ENCODE measurements around the gene TBX21.

TBX21 gene

GRCh38 chr17:47713980-47714700 lies 18.9 kb upstream of the TBX21 start:
- peak; percentile 72 for DNase-seq

DNA sequence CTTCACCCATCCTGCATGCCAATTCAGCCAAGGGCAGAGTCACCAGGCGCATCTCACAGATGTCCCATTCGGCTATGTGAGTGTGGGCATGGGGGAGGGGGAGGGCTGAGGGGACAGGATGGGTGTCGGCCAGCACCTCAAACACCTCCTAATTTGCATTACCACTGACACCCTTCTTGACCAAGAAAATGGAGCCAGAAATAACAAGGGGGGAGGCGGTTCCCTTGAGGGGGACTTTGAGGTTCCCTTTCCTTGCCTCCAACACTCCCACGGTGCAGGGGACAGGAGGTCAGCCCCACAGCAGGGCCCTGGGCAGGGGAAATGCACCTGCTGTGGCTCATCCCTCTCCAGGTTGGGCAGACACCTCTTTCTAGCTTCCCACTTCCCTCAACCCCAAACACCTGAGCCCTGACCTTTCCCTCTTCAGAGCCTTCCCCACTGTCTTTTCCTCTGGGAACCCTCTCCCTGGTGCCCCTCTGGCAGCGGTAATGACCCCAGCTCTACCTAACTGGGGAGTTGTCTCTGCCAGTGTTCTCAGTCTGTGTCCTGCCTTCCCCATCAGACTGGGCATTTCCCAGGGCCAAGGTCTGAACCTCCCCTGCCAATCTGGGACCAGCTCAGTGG lies 18.2 kb upstream of the TBX21 start:
- DNase-seq, result peak; percentile 20

DNA sequence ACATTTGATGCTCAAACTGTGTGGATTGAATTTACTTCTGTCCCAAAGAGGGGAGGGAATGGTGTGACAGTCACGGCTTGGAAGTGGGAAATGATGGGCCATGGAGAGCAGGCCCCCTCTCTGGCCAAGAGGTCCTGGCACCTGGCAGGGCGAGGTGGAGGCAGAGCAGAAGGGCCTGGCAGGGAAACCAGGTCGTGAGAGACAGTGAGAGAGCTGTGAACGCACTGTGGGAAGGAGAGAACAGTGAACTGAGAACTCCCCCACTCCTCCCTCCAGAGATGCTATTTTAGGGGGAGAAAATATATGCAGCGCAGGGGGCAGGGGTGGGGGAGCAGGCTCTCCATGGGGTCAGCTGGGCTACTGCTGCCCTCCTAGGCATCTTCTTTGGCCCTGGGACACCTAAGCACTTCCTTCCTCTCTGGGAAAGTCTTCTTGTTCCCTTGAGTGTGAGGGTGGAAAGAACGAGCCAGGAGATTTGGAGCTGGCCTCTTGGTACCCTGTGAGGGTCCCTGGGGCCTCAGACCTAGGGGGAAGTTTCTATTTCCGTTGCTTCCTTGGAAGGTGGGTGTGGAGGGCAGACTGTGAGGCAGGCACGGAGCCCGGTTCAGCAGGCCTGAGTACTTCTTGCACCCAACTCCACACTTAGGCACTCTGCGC lies 17.2 kb upstream of the TBX21 start:
- no peak for DNase-seq

GRCh38 chr17:47716375-47716774 lies 16.7 kb upstream of the TBX21 start:
- DNase-seq, result no peak

DNA sequence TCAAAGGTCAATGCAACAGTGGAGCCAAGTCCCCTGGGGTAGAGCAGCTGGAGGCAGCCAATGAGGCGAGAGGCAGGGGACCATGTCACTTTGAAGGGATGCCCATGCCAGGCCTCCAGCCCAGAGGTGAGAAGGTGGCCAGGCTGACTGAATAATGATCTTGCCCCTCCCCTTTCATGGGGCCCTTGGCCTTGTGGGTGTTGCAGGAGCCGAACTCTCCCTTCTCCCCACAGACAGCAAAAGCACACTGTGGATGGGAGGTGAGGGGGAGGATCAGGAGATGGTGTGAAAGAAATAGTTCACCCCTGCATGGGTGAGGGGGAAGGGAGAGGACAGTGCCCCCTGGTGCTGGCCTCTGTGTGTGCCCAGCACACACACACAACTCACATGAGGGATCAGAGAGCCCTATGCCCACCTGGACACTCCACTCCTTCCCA lies 15.8 kb upstream of the TBX21 start:
- peak; percentile 30 for DNase-seq

DNA sequence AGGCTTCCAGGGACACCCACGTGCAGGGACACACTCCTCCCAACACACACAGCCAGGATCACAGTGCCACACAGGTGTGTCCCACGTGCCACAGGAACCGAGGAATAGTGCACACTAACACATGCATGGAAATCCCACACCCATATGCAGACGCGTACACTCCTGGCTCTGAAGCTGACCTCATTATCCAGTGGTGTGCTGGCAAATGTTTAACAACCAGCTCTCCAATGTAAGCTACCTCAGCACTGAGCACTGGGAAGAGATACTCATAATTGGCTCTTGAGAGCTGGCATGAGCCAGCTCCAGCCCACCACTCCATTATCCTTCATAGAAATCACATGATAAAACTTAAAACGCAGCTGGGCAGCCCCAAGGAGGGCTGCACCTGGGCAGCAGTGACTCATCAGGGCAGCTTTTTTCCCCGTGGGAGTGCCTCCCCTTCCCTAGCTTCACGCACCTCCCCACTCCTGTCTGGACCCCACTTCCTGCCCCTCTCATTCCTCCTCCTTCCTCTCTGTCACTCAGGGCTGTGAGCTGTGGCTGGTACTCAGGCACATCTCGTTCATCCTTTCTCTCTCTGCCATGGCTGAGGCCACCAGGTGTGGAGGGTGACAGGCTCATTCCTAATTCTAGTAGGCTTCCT lies 14.9 kb upstream of the TBX21 start:
- DNase-seq, result peak; percentile 39

DNA sequence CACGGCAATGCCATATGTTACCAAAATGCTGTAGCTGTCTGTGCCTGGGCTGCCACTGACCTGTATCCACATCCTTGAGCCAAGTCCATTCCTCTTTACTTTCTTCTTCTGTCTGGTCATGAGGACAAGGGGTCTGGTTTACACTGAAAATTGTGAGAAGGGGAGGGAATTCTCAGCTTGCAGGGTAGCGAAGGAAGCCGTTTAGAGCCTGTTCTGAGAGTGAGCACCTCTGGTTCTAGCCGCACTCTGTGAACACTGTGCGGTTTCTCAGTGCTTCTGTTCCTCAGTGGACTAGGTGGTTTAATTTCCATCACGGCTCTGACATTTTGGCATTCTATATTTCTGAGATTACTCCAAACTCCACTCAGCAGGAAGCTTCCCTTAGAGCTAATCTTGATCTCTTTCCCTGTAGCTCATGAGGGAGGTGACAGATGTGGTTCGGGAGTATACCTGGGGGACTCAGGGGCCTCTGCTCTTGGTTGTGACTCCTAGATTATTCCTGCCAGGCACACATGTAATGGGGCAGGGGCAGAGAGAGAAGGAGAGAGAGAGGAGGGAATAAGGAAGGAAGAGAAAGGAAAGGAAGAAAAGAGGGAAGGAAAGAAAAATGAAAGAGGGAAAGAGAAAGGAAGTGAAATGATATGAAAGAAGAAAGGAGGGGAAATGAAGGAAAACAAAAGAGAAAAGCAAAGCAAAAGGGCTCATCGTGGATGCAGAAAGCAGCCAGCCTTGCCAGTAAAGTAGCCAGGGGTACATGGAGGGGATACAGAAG lies 14.2 kb upstream of the TBX21 start:
- no peak for DNase-seq

- DNase-seq, result peak; percentile 57
These were observed 13.5 kb upstream of the TBX21 start for GRCh38 chr17:47719411-47720152.

GRCh38 chr17:47720196-47720595 lies 12.8 kb upstream of the TBX21 start:
- DNase-seq, result no peak

GRCh38 chr17:47720754-47721533 lies 12.1 kb upstream of the TBX21 start:
- peak; percentile 47 for DNase-seq

GRCh38 chr17:47721725-47722124 lies 11.3 kb upstream of the TBX21 start:
- no peak for DNase-seq

GRCh38 chr17:47724705-47725104 lies 8.3 kb upstream of the TBX21 start:
- no peak for DNase-seq

DNA sequence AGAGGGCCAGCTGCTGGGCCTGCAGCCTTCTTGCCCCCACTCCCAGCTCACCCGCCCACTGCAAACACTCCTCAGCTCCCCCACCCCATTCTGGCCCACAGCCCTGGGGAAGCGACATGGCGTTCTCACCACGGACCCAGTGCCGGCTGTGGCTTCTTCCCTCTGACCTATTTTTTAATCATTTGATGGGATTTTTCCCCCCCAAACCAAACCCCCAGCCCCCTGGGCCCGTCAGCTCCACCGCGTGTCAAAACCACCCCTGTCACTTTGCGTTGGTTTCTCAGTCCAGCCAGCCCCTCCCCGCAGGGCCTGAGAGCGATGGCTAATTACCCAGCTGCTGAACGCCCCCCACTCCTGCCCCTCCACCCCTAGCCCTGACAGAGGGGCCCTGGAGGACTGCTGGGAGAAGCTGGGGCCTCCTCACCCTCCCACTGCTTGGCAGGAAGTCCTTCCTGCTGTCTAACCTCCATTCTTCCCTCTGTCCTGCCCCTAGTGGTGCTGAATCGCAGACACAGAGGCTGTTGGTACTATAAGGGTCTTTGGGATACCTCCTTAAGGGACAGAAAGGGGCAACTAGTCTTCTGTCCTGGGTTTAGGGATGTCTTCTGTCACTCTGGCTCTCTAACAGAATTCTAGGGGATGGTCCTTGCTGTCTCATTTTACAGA lies 7.5 kb upstream of the TBX21 start:
- DNase-seq, result no peak

GRCh38 chr17:47726796-47727703 lies 6.0 kb upstream of the TBX21 start:
- DNase-seq, result no peak

GRCh38 chr17:47727704-47728036 lies 5.4 kb upstream of the TBX21 start:
- DNase-seq, result no peak

- DNase-seq, result no peak
These were observed 4.7 kb upstream of the TBX21 start for GRCh38 chr17:47728214-47728877.

DNA sequence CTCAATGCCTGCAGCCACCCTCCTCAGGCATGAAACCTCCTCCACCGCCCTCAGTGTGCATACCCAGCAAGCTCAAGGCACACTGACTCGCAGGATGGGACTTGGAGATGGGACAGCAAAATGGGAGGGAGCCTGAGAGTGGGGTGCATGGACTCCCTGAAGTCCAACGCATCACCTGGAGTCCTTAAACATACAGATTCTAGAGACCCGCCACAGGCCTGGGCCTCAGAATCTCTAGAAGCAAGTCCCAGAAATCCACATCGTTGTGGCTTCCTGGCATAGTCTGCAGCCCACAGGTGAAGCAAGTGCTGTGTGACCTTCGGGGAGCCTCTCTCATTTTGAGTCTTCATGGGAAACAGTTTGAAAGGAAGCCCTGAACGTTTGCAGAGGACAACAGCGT lies 3.6 kb upstream of the TBX21 start:
- DNase-seq, result no peak

DNA sequence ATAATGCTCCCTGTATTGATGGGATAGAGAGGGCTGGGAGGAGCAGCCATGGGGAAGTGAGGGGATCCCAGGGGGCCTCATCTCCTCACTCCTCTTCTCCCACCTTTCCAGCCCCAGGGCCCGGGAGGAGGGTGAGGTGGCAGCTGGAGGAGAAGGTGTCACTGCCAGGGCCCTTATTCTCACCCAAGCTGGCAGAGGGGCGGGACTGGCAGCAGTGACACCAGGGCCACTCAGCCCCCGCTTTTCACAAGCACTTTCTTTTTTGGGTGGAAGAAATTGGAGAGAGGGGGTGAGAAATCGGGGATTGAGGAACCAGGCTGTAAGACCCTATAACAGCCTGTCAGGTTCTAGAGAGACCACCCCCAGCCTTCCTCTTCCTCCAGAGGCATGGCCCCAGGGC lies 2.4 kb upstream of the TBX21 start:
- no peak for DNase-seq

DNA sequence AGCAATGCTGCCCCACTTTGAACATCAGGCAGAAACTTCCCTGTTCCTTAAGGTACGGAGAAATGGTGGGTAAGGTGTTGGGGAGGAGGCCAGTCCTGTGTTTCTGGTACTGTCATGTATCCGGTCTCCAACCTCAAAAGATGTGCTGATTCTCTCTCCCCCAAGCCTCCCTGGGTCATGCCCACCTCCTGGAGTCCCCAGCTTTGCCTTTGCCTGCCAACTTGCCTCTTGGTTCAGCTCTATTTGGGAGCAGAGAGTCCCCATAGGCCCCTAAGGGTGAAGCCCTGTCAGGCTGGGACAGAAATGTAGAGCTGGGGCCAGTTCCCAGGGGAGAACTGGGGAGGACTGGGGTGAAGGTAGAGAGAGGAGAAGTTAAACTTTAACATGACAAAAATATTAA lies 1.6 kb upstream of the TBX21 start:
- no peak for DNase-seq

All from RPMI8226 (cell line).